ENCODE data around the gene PAPOLA.

Gene PAPOLA

DNA sequence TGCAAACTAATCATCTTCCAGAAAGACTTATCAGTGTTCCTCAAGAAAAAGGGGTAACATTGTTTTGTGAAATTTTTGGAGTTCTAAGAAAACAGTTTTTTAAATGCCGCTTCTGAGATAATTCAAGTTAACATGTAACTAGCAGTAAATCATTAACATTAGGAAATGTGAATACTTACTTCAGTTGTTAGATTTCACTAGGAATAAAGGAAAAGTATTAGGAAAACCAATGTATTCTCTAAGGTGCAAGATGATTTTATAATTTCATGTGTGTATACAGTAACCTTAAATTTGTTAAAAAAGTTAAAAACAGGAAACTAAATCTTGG is 36.8 kb downstream of the PAPOLA start:
- H3K27ac ChIP-seq: no peak overlapping the region
- TF ChIP-seq, protein P1, sequence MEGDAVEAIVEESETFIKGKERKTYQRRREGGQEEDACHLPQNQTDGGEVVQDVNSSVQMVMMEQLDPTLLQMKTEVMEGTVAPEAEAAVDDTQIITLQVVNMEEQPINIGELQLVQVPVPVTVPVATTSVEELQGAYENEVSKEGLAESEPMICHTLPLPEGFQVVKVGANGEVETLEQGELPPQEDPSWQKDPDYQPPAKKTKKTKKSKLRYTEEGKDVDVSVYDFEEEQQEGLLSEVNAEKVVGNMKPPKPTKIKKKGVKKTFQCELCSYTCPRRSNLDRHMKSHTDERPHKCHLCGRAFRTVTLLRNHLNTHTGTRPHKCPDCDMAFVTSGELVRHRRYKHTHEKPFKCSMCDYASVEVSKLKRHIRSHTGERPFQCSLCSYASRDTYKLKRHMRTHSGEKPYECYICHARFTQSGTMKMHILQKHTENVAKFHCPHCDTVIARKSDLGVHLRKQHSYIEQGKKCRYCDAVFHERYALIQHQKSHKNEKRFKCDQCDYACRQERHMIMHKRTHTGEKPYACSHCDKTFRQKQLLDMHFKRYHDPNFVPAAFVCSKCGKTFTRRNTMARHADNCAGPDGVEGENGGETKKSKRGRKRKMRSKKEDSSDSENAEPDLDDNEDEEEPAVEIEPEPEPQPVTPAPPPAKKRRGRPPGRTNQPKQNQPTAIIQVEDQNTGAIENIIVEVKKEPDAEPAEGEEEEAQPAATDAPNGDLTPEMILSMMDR (conservative IDR thresholded peaks at IDR 0.05; ENCODE audit: low read depth): no peak
- no peak for DNase-seq (ENCODE audit: low spot score)
- ChIA-PET CTCF (interaction anchor here (0.5 kb wide), 1 partner anchor 331 kb away, joined by 3 read pairs; no protein-coding TSS in a partner anchor), POLR2A (ENCODE audit: low non-redundant PET) (no interaction called here)

DNA sequence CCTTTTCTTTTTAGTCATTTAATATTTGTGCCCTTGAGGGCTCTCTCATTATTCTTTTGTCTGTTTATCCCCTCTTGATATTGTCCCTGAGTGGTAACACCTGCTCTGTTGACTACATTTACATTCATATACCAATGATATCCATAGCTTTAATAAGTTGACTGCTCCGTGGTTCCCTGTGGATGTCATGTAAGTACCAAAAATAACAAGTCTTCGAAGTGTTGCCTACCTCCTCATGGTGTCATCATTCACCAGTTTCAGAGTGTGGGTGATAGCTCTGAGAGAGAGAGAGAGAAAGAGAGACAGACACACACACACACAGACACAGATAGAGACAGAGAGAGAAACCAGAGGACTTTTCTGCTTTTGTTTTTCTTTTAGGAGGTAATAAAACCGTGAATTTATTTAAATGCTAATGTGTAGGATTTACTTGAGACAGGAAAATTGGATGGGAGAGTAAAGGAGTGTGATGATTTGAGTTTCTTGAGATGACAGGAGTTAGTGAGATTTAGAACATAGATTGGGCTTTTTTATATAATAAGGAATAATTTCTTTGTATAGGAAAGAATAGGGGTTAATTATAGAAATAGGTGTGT is 52.2 kb downstream of the PAPOLA start:
- no peak for DNase-seq (ENCODE audit: low spot score)
- POLR2A ChIA-PET (ENCODE audit: low non-redundant PET): no interaction called here
- no peak overlapping the region for H3K27ac ChIP-seq
- TF ChIP-seq, protein P1 (conservative IDR thresholded peaks at IDR 0.05; ENCODE audit: low read depth): no peak
- CTCF ChIA-PET: interaction anchor here (0.5 to 1.3 kb wide), 3 partner anchors 13 to 493 kb away, joined by 3 to 7 read pairs (median 5); no protein-coding TSS in a partner anchor

DNA sequence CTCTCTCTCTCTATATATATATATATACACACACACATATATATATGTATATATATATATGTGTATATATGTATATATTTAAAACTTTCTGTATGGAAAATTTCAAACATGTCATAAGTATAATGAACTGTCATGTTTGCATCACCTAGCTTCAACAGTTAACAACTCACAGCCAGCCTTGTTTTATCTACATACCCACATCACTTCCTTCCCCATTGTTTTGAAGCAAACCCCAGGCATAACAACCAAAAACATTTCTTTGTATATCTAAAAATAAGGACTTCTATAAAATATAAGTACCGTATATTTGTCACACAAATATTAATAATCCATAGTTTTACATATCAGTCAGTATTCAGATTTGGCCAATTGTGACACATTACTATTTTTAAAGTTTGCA is 57.4 kb downstream of the PAPOLA start:
- TF ChIP-seq, protein P1 (conservative IDR thresholded peaks at IDR 0.05; ENCODE audit: low read depth): no peak
- ChIA-PET POLR2A (ENCODE audit: low non-redundant PET) (interaction anchor here (0.6 kb wide), 1 partner anchor 273 kb away, joined by 3 read pairs; no protein-coding TSS in a partner anchor), CTCF (interaction anchor here (0.6 kb wide), 3 partner anchors 46 to 240 kb away, joined by 4 to 7 read pairs (median 5); no protein-coding TSS in a partner anchor)
- no peak overlapping the region for H3K27ac ChIP-seq
- DNase-seq (ENCODE audit: low spot score): no peak

DNA sequence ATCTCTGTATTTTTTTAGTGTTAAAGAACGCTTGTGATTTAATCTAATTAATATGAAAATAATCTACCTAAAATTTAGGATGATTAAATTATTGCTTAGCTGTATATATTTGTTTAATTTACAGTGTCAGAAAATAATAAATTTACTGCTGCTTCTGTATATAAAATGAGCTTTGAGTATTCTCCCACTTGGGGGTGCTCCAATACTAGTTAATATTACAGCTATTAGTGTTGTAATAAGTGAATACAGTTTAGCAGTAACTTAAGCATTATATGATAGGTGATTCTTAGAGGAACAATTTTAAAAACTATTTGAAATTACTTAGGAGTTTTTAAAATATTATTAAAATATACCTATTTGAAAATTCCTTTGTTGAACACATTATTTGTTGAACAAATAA is 62.2 kb downstream of the PAPOLA start:
- CTCF ChIA-PET: interaction anchor here (1.0 kb wide), 1 partner anchor 21 kb away, joined by 3 read pairs; no protein-coding TSS in a partner anchor
- DNase-seq (ENCODE audit: low spot score): no peak
- H3K27ac ChIP-seq: no peak overlapping the region
- TF ChIP-seq, protein P1 (conservative IDR thresholded peaks at IDR 0.05; ENCODE audit: low read depth): no peak; the same call in 1 of the 2 replicates
- POLR2A ChIA-PET (ENCODE audit: low non-redundant PET): no interaction called here

DNA sequence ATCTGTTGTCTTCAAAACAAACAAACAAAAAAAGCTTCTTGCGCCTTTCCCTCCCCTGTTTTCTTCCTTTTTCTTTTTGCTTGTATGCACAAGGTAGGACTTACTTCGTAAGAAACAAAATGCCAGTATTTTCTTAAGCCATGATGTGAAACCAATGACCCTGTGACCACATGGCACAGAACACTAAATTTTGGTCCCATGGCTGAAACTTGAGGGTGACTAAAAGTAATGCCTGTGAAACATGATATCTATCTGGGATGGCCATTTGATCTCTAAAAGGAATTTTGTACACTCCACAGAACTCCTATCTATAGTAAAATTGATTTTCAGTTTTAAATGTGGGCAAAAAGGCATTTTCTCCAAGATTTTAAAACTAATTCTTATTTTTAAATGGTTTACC is 63.6 kb downstream of the PAPOLA start:
- TF ChIP-seq, protein P1 (conservative IDR thresholded peaks at IDR 0.05; ENCODE audit: low read depth): no peak
- DNase-seq (ENCODE audit: low spot score): no peak
- POLR2A ChIA-PET (ENCODE audit: low non-redundant PET): interaction anchor here (0.5 kb wide), 1 partner anchor 17 kb away, joined by 3 read pairs; no protein-coding TSS in a partner anchor
- no peak overlapping the region for H3K27ac ChIP-seq
- CTCF ChIA-PET: interaction anchor here (0.6 to 2.3 kb wide), 4 partner anchors 8 to 176 kb away, joined by 3 to 8 read pairs (median 4); no protein-coding TSS in a partner anchor

DNA sequence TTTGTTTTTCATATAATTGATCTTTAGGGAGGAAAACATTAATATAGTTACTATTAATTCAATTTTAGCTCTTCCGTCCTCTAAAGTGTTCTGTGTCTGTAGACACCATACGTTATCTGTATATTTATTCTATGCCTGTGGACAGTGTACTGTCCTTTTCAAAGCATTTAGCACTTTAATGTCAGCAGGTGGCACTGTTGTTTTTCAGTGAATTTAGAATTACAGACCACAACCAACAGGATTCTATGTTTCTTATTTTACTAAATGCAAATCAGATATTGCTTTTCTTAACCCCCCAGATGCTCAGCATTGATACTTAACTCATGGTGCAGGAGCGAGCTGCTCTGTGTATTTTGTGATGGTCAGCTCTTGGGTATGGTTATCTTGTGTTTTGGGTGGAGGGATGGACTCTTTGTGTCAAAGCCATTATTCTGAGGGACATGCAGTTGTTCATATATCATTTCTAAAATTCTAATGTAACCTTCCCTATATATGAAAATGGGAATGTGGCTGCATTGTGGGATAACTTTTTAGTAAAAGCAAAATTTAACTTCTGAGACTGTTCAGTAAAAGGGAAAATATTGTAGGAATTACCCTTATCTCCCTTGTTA is 65.2 kb downstream of the PAPOLA start:
- no peak overlapping the region for H3K27ac ChIP-seq
- DNase-seq (ENCODE audit: low spot score): no peak
- TF ChIP-seq, protein P1 (conservative IDR thresholded peaks at IDR 0.05; ENCODE audit: low read depth): peak; percentile 67
- CTCF ChIA-PET: interaction anchor here (0.6 to 2.3 kb wide), 11 partner anchors 9 to 286 kb away, joined by 3 to 8 read pairs (median 4); no protein-coding TSS in a partner anchor
- POLR2A ChIA-PET (ENCODE audit: low non-redundant PET): no interaction called here
